Transverse colon (tissue), 4 donors: Measurements from ENCODE around the gene DPYSL5.

Experiments used
- EP300 ChIP-seq: sonication (generic); formaldehyde crosslinking; IDR thresholded peaks from one replicate; pipeline ENCODE4 v1.6.1; 2017; ENCODE audit warnings: antibody characterized with exemption, low read depth
- POLR2A ChIP-seq: fragments of 450-650 bp; IDR thresholded peaks from one replicate; pipeline ENCODE4 v1.6.1; 2016; ENCODE audit warnings: antibody characterized with exemption, mild to moderate bottlenecking, moderate library complexity
- POLR2AphosphoS5 ChIP-seq, 3 donors: sonication (generic); formaldehyde crosslinking; IDR thresholded peaks; one replicate each; pipeline ENCODE4 v1.6.1; 2016; ENCODE audit warnings: antibody characterized with exemption in 3 of 3
- TF ChIP-seq, protein P1 (sequence below), 5 experiments: fragments of 200-600 bp in 3 of 5; fragments of 450-650 bp in 2 of 5; sonication (generic) in 3 of 5; IDR thresholded peaks; 1 replicate in 2 of 5; 2 replicates in 3 of 5; pipeline ENCODE4 v1.5.1; 2016 to 2017; ENCODE audit warnings: antibody characterized with exemption in 5 of 5, inconsistent platforms in 3 of 5, mild to moderate bottlenecking in 2 of 5, moderate library complexity in 1 of 5

DNA sequence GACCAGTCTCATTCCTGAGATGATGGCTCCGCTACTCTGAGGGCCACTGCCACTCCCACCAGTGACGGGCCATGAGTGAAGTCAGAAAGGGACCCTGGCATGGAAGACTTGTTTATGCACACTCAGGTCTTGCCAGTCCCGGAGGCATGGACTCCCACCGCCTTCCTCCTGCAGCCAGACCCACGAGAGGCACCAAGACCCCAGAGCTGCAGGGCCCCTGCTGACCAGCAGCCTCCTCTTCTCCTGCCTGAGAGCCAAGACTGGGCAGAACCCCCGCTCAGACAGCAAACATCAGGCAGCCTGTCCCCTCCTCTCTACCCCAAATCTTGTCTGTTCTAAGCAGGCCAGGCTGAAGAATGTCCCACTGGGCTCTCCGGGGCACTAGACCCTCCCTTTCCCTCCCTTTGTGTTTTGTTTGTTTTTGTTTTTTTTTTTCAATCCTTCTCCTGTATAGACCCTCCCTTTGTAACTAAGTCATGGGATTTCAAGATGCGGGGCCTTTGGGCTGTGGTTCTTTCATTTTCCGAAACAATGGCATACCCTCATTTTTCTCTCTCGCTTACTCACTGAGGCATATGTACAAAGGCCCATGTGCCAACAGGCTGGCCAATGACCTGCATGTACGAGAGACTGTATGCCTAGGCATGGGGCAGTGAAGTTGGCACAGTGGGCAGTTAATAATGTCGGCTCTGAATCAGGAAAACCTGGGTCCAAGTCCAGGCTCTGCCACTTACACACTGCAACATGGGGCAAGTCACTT is 98.2 kb downstream of the DPYSL5 start:
- TF ChIP-seq, protein P1, sequence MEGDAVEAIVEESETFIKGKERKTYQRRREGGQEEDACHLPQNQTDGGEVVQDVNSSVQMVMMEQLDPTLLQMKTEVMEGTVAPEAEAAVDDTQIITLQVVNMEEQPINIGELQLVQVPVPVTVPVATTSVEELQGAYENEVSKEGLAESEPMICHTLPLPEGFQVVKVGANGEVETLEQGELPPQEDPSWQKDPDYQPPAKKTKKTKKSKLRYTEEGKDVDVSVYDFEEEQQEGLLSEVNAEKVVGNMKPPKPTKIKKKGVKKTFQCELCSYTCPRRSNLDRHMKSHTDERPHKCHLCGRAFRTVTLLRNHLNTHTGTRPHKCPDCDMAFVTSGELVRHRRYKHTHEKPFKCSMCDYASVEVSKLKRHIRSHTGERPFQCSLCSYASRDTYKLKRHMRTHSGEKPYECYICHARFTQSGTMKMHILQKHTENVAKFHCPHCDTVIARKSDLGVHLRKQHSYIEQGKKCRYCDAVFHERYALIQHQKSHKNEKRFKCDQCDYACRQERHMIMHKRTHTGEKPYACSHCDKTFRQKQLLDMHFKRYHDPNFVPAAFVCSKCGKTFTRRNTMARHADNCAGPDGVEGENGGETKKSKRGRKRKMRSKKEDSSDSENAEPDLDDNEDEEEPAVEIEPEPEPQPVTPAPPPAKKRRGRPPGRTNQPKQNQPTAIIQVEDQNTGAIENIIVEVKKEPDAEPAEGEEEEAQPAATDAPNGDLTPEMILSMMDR (IDR thresholded peaks at IDR 0.05) = no peak
- TF ChIP-seq EP300 = no peak
- TF ChIP-seq POLR2A = no peak
- TF ChIP-seq POLR2AphosphoS5 (IDR thresholded peaks at IDR 0.05) = no peak
